ENCODE measurements around the gene MACROH2A2.

GRCh38 chr10:70053218-70053840, 683 bp downstream of the MACROH2A2 start:
- no peak for TF ChIP-seq CTCF (IDR thresholded peaks at IDR 0.05)
- no peak for TF ChIP-seq POLR2AphosphoS5 (IDR thresholded peaks at IDR 0.05)
